Stomach (tissue), 4 donors: Measurements from ENCODE around the gene NOC4L.

Experiments
- CTCF ChIP-seq, 7 experiments: fragments of 450-650 bp in 4 of 7; fragments of 200-600 bp in 3 of 7; sonication (generic) in 3 of 7; IDR thresholded peaks; one replicate each; pipeline ENCODE4 v1.5.1; 2016 to 2019; ENCODE audit warnings: antibody characterized with exemption in 7 of 7, control low read depth in 2 of 7, mild to moderate bottlenecking in 1 of 7
- POLR2A ChIP-seq, 4 donors: fragments of 450-650 bp; IDR thresholded peaks; one replicate each; pipeline ENCODE4 v1.6.1; 2016; ENCODE audit warnings: antibody characterized with exemption in 4 of 4, control low read depth in 2 of 4, mild to moderate bottlenecking in 1 of 4, moderate library complexity in 1 of 4
- POLR2AphosphoS5 ChIP-seq, 3 donors: sonication (generic); formaldehyde crosslinking; IDR thresholded peaks; one replicate each; pipeline ENCODE4 v1.6.1; 2016; ENCODE audit warnings: antibody characterized with exemption in 3 of 3

DNA sequence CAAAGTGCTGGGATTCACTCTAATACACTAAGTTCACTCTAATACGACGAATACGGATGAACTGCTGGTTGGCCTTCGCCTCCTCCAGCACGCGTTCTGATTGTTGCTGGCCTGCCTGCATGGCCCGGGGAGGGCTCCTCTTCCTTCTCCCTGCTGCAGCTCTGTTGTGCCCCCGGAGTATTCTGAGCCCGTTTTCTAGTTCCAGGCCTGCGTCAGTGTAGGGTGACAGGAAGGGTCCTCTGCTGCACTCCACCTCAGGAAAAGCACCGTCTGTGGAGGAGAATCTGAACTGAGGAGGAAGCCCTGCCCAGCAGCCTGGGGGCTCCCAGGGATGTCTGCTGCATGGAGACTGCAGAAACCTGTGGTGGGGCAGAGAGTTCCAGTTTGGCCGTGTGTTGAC is 44.5 kb upstream of the NOC4L start:
- TF ChIP-seq CTCF (IDR thresholded peaks at IDR 0.05) (no peak), POLR2A (IDR thresholded peaks at IDR 0.05) (no peak), POLR2AphosphoS5 (IDR thresholded peaks at IDR 0.05) (no peak)
